T-cell (primary cell): ENCODE data around the gene NABP1. TPM values are rescaled to one million over a fixed set of nuclear protein-coding genes. Genes with fewer than 3 reads are reported as not detected.

Source experiments
- ATAC-seq, 4 experiments: fragments of 200-7000 bp in 3 of 4; fragments of 150-1000 bp in 1 of 4; cut with Tn5 transposase; replicated peaks in 1 of 4; 1 replicate in 3 of 4; 2 replicates in 1 of 4; pipeline ENCODE4 v1.10.0; 2021; ENCODE audit warnings: moderate library complexity in 3 of 4, mild to moderate bottlenecking in 2 of 4, moderate number of reproducible peaks in 1 of 4
- CTCF ChIA-PET, 2 donors: fragments of 300-600 bp; sonication (Branson Sonifier 250); formaldehyde crosslinking; loops; one replicate each; lab custom pipeline; 2022; ENCODE audit warnings: antibody characterized with exemption in 2 of 2; lab: Charles Lee
- POLR2A ChIA-PET, 2 donors: fragments of 300-600 bp; sonication (Branson Sonifier 250); formaldehyde crosslinking; loops; one replicate each; lab custom pipeline; 2022; ENCODE audit warnings: antibody characterized with exemption in 2 of 2; lab: Charles Lee
- DNase-seq, 35 experiments: peaks; one replicate each; pipeline versions ENCODE4 v3.0.0 to v3.0.0-alpha.2; 2013 to 2023
- H3K27ac ChIP-seq: one replicate; pipeline ENCODE4 v1.5.1; 2013; ENCODE audit warnings: low read length
- H3K27me3 ChIP-seq, 2 experiments: replicated peaks in 1 of 2; 1 replicate in 1 of 2; 2 replicates in 1 of 2; pipeline versions ENCODE4 v1.6.1 to v1.7.0; 2013; ENCODE audit warnings: low read length in 1 of 2, mixed read lengths in 1 of 2; ENCODE audit not compliant: control insufficient read depth in 2 of 2, insufficient read depth in 2 of 2; ENCODE audit errors: extremely low read depth in 1 of 2
- H3K36me3 ChIP-seq, 2 donors: 1 replicate in 1 of 2; 2 replicates in 1 of 2; pipeline versions ENCODE4 v1.6.1 to v1.7.0; 2013; ENCODE audit warnings: low read length in 1 of 2; ENCODE audit not compliant: control insufficient read depth in 2 of 2, insufficient read depth in 1 of 2; ENCODE audit errors: extremely low read depth in 1 of 2
- H3K4me1 ChIP-seq, 2 experiments: 1 replicate in 1 of 2; 2 replicates in 1 of 2; pipeline versions ENCODE4 v1.6.1 to v1.7.0; 2013; ENCODE audit warnings: low read length in 2 of 2, mixed read lengths in 1 of 2; ENCODE audit not compliant: insufficient read depth in 2 of 2, control insufficient read depth in 1 of 2; ENCODE audit errors: extremely low read depth in 1 of 2
- H3K4me3 ChIP-seq, 2 donors: 1 replicate in 1 of 2; 2 replicates in 1 of 2; pipeline versions ENCODE4 v1.5.1 to v1.7.0; 2013; ENCODE audit warnings: mild to moderate bottlenecking in 2 of 2, low read length in 1 of 2, moderate library complexity in 1 of 2; ENCODE audit not compliant: control insufficient read depth in 1 of 2; ENCODE audit errors: extremely low read depth in 1 of 2
- H3K9me3 ChIP-seq: 2 replicates; pipeline ENCODE4 v1.7.0; 2013
- H3K27ac Mint-ChIP-seq, 2 donors: one replicate each; pipeline ENCODE4 v1.8.0; 2020 to 2021; ENCODE audit warnings: mild to moderate bottlenecking in 2 of 2, mixed read lengths in 2 of 2
- H3K27me3 Mint-ChIP-seq, 2 donors: one replicate each; pipeline ENCODE4 v1.8.0; 2021 to 2022; ENCODE audit warnings: mixed read lengths in 2 of 2
- H3K36me3 Mint-ChIP-seq: one replicate; pipeline ENCODE4 v1.8.0; 2021; ENCODE audit warnings: mixed read lengths
- H3K4me1 Mint-ChIP-seq, 3 donors: one replicate each; pipeline ENCODE4 v1.8.0; 2020 to 2022; ENCODE audit warnings: mixed read lengths in 3 of 3, mild to moderate bottlenecking in 1 of 3
- H3K4me3 Mint-ChIP-seq, 3 donors: one replicate each; pipeline ENCODE4 v1.8.0; 2020 to 2022; ENCODE audit warnings: mild to moderate bottlenecking in 3 of 3, mixed read lengths in 3 of 3, moderate library complexity in 3 of 3
- H3K9me3 Mint-ChIP-seq, 3 donors: one replicate each; pipeline ENCODE4 v1.8.0; 2020 to 2022; ENCODE audit warnings: mixed read lengths in 3 of 3
- WGBS: methylation state at CpG from one replicate; pipeline ENCODE4 v1.1.5; 2013; ENCODE audit warnings: missing lambda C conversion rate; ENCODE audit not compliant: insufficient coverage; 5-methylcytosine and 5-hydroxymethylcytosine counted together
- total RNA-seq, 35 experiments: library from RNA in 6 of 35; stranded (reverse) in 6 of 35; fragments of 120-200 nt in 1 of 35; gene quantifications; one replicate each; pipeline versions ENCODE4 v1.2.1 to v1.2.4 and lab custom pipeline; 2013 to 2026

NABP1 gene
- total RNA-seq, 5 donors from 2014 or later (not counting 1 experiment from before 2014, with no cell fraction given), result 39.0 to 67.6 (median 51.3) TPM

GRCh38 chr2:191705084-191705483 is 27.1 kb downstream of the NABP1 start:
- WGBS, result 86% methylated on average over 4 of the region's 4 CpGs
- Mint-ChIP-seq H3K9me3 (no peaks in the 10 kb centered on the region), H3K4me3 (no peak overlapping the region), H3K36me3 (peaks cover 54% of the 10 kb centered on the region), H3K4me1 (peaks cover 0 to 5% (median 2%) of the 10 kb centered on the region in 3 donors), H3K27ac (no peak overlapping the region), H3K27me3 (no peaks in the 10 kb centered on the region)
- H3K36me3 ChIP-seq, result peaks cover 0 to 2% of the 10 kb centered on the region in 2 donors
- H3K27me3 ChIP-seq, result no peaks in the 10 kb centered on the region
- no peaks in the 10 kb centered on the region for H3K4me1 ChIP-seq
- no peak overlapping the region for H3K27ac ChIP-seq
- POLR2A ChIA-PET, result no interaction called here
- ATAC-seq, result no peak
- H3K9me3 ChIP-seq, result no peaks in the 10 kb centered on the region
- CTCF ChIA-PET, result interaction anchor here in 1 of 2 donors (0.5 kb wide), 1 partner anchor 203 kb away, joined by 3 read pairs; no protein-coding TSS in a partner anchor
- no peak overlapping the region for H3K4me3 ChIP-seq
- DNase-seq, result no peak

GRCh38 chr2:191705701-191706100 is 27.8 kb downstream of the NABP1 start:
- DNase-seq, result no peak
- Mint-ChIP-seq H3K4me1 (peaks cover 0 to 5% (median 2%) of the 10 kb centered on the region in 3 donors), H3K4me3 (no peak overlapping the region), H3K36me3 (peaks cover 54% of the 10 kb centered on the region), H3K27me3 (no peaks in the 10 kb centered on the region), H3K9me3 (no peaks in the 10 kb centered on the region), H3K27ac (no peak overlapping the region)
- H3K9me3 ChIP-seq, result no peaks in the 10 kb centered on the region
- ChIA-PET POLR2A (no interaction called here), CTCF (no interaction called here)
- H3K4me1 ChIP-seq, result no peaks in the 10 kb centered on the region
- peaks cover 0 to 2% of the 10 kb centered on the region in 2 donors for H3K36me3 ChIP-seq
- H3K27ac ChIP-seq, result no peak overlapping the region
- no peak for ATAC-seq
- H3K4me3 ChIP-seq, result no peak overlapping the region
- H3K27me3 ChIP-seq, result no peaks in the 10 kb centered on the region
- WGBS, result no CpG with 5 or more reads among the region's 1 CpG

GRCh38 chr2:191706791-191707190 is 28.9 kb downstream of the NABP1 start:
- no peaks in the 10 kb centered on the region for H3K4me1 ChIP-seq
- H3K27ac Mint-ChIP-seq, result no peak overlapping the region

GRCh38 chr2:191707542-191707941 is 29.6 kb downstream of the NABP1 start:
- no peaks in the 10 kb centered on the region for H3K9me3 ChIP-seq
- Mint-ChIP-seq H3K4me3 (no peak overlapping the region), H3K36me3 (peaks cover 44% of the 10 kb centered on the region), H3K9me3 (no peaks in the 10 kb centered on the region), H3K27ac (no peak overlapping the region), H3K4me1 (peaks cover 0 to 5% (median 2%) of the 10 kb centered on the region in 3 donors), H3K27me3 (no peaks in the 10 kb centered on the region)
- no peaks in the 10 kb centered on the region for H3K27me3 ChIP-seq
- 100% methylated on average over 1 of the region's 2 CpGs for WGBS
- peaks cover 0 to 2% of the 10 kb centered on the region in 2 donors for H3K36me3 ChIP-seq
- DNase-seq, result no peak
- H3K4me1 ChIP-seq, result no peaks in the 10 kb centered on the region
- H3K4me3 ChIP-seq, result no peak overlapping the region
- ATAC-seq, result no peak
- CTCF ChIA-PET, result interaction anchor here (0.5 to 1.6 kb wide), 6 partner anchors 12 to 462 kb away, joined by 3 to 6 read pairs (median 5); no protein-coding TSS in a partner anchor
- H3K27ac ChIP-seq, result no peak overlapping the region
- POLR2A ChIA-PET, result interaction anchor here in 1 of 2 donors (0.6 to 1.0 kb wide), 2 partner anchors 11 to 153 kb away, joined by 3 read pairs; no protein-coding TSS in a partner anchor

More at GRCh38 chr2:191706791-191707190, 28.9 kb downstream of the NABP1 start:
- peaks cover 0 to 2% of the 10 kb centered on the region in 2 donors for H3K36me3 ChIP-seq
- 100% methylated on average over 1 of the region's 2 CpGs for WGBS
- Mint-ChIP-seq H3K9me3 (no peaks in the 10 kb centered on the region), H3K36me3 (peaks cover 45% of the 10 kb centered on the region), H3K4me3 (no peak overlapping the region), H3K27me3 (no peaks in the 10 kb centered on the region), H3K4me1 (peaks cover 0 to 5% (median 2%) of the 10 kb centered on the region in 3 donors)
- H3K27me3 ChIP-seq, result no peaks in the 10 kb centered on the region
- DNase-seq (no peak), ATAC-seq (no peak)
- no peaks in the 10 kb centered on the region for H3K9me3 ChIP-seq
- ChIA-PET CTCF (interaction anchor here (0.6 to 1.6 kb wide), 6 partner anchors 11 to 455 kb away, joined by 3 to 6 read pairs (median 5); no protein-coding TSS in a partner anchor), POLR2A (interaction anchor here in 1 of 2 donors (1.0 kb wide), 1 partner anchor 10 kb away, joined by 3 read pairs; no protein-coding TSS in a partner anchor)
- H3K4me3 ChIP-seq, result no peak overlapping the region
- H3K27ac ChIP-seq, result no peak overlapping the region

GRCh38 chr2:191710411-191710900 is 32.5 kb downstream of the NABP1 start:
- no peaks in the 10 kb centered on the region for H3K4me1 ChIP-seq
- Mint-ChIP-seq H3K9me3 (no peaks in the 10 kb centered on the region), H3K27ac (no peak overlapping the region), H3K36me3 (peaks cover 28% of the 10 kb centered on the region), H3K4me3 (no peak overlapping the region), H3K4me1 (peaks cover 0 to 2% (median 0%) of the 10 kb centered on the region in 3 donors), H3K27me3 (no peaks in the 10 kb centered on the region)
- H3K36me3 ChIP-seq, result peaks cover 0 to 2% of the 10 kb centered on the region in 2 donors
- DNase-seq (no peak), ATAC-seq (no peak)
- ChIA-PET POLR2A (no interaction called here), CTCF (interaction anchor here in 1 of 2 donors (1.2 kb wide), 1 partner anchor 156 kb away, joined by 3 read pairs; no protein-coding TSS in a partner anchor)
- no peaks in the 10 kb centered on the region for H3K27me3 ChIP-seq
- WGBS, result 80% methylated on average over 1 of the region's 1 CpG
- H3K9me3 ChIP-seq, result no peaks in the 10 kb centered on the region
- no peak overlapping the region for H3K4me3 ChIP-seq
- no peak overlapping the region for H3K27ac ChIP-seq

GRCh38 chr2:191711621-191712020 is 33.7 kb downstream of the NABP1 start:
- Mint-ChIP-seq H3K27me3 (no peaks in the 10 kb centered on the region), H3K36me3 (peaks cover 26% of the 10 kb centered on the region), H3K4me1 (no peaks in the 10 kb centered on the region), H3K27ac (no peak overlapping the region), H3K9me3 (no peaks in the 10 kb centered on the region), H3K4me3 (no peak overlapping the region)
- Histone ChIP-seq H3K4me1 (no peaks in the 10 kb centered on the region), H3K4me3 (no peak overlapping the region), H3K9me3 (no peaks in the 10 kb centered on the region), H3K27me3 (no peaks in the 10 kb centered on the region), H3K27ac (no peak overlapping the region), H3K36me3 (peaks cover 0 to 2% of the 10 kb centered on the region in 2 donors)
- ChIA-PET POLR2A (no interaction called here), CTCF (interaction anchor here in 1 of 2 donors (1.2 kb wide), 1 partner anchor 157 kb away, joined by 3 read pairs; no protein-coding TSS in a partner anchor)
- DNase-seq, result no peak
- no peak for ATAC-seq
- WGBS, result no CpG with 5 or more reads among the region's 2 CpGs
